ENCODE measurements around the gene UPB1. TPM values are rescaled to one million over a fixed set of nuclear protein-coding genes. Genes with fewer than 3 reads are reported as not detected.

The UPB1 gene
- polyA plus RNA-seq, 3 donors from 2014 or later, result not detected

DNA sequence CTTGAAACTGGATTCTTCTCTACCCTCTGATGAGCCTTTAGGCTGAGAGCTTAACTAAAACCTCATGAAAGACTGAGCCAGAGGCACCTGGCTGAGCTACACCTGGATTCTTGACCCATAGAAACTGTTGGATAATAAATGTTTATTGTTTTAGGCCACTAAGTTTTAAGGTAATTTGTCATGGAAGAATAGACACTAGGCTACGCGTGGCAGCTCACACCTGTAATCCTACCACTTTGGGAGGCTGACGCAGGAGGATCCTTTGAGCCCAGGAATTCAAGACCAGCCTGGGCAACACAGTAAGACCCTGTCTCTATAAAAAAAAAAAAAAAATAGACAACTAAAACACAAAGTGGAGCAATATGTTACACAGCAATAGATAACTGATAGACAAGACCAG lies 29.2 kb upstream of the UPB1 start:
- Mint-ChIP-seq H3K4me1 (no peaks in the 10 kb centered on the region), H3K36me3 (no peaks in the 10 kb centered on the region), H3K4me3 (no peak overlapping the region), H3K9me3 (no peaks in the 10 kb centered on the region), H3K27me3 (ENCODE audit: low read depth in 3 of 3) (peaks cover 0 to 3% (median 0%) of the 10 kb centered on the region in 3 donors), H3K27ac (no peak overlapping the region)
- no peak for DNase-seq

DNA sequence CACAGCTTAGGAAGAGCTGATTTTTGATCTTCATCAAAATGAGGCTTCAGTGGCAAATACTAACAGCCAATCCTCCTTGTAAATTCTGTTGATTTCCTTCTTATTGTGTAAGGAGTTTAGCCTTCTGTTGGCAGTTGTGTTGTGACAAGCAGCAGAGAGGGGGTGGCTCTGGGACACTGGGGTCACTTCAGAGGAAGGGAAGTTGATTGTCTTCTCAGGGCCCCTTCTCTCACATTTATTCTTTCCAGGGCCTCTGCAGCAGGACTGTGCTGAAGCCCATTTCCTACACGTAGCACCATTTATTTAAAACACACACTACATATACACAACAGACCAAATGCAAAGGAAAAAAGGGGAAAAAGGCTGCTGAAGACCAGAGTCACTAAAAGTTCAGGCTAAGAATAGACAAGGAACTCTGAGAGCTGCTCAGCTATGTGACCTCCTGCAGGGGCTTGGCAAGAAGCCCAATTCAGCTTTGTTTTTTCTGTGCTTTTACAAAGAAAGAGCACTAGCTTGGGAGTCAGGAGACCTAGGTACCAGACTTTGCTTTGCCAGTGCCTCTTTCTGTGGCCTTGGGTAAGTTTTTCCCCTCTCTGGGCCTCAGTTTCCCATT lies 28.3 kb upstream of the UPB1 start:
- Mint-ChIP-seq H3K36me3 (no peaks in the 10 kb centered on the region), H3K27me3 (ENCODE audit: low read depth in 3 of 3) (peaks cover 0 to 3% (median 3%) of the 10 kb centered on the region in 3 donors), H3K27ac (no peak overlapping the region), H3K4me1 (no peaks in the 10 kb centered on the region), H3K4me3 (no peak overlapping the region), H3K9me3 (no peaks in the 10 kb centered on the region)
- no peak for DNase-seq

DNA sequence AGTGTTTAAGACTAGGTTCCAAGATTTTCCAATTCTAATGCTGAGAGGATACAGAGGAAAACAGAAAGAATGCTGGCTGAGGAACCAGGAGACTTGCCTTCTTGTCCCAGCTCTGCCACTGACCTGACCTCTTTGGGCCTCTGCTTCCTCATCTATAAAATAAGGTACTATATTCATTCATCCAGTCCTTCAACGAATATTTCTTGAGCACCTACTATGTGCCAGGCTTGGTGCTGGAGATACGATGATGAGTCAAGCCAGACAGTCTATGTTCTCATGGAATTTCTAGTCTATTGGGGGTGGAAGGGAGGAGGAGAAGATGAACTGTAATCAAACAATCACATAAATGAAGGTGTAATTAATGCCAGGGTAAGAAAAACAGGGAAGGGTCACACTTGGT lies 27.8 kb upstream of the UPB1 start:
- Mint-ChIP-seq H3K27me3 (ENCODE audit: low read depth in 3 of 3) (peaks cover 0 to 3% (median 3%) of the 10 kb centered on the region in 3 donors), H3K9me3 (no peaks in the 10 kb centered on the region), H3K36me3 (no peaks in the 10 kb centered on the region), H3K4me3 (no peak overlapping the region), H3K27ac (no peak overlapping the region), H3K4me1 (no peaks in the 10 kb centered on the region)
- DNase-seq, result no peak

DNA sequence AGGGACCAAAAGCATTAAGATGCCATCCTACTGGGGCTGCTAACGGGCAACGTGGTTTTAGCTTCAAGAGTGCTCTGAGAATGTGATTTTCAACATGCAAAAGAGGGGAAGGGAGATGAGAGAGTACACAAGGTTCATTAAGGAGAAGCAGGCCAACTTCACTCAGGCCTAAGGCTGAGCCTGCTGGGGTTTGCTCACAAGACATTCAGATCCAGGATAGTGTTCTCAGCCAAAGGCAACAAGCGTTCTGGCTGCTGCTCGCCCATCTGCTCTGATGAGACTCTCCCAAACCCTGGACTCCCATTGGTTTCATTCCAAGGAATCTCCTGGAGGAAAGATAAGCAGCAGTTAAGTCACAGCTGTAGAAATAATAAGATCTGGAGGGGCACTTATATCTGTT lies 23.6 kb upstream of the UPB1 start:
- no peaks in the 10 kb centered on the region for H3K4me1 Mint-ChIP-seq
- H3K36me3 Mint-ChIP-seq, result no peaks in the 10 kb centered on the region
- no peak overlapping the region for H3K27ac Mint-ChIP-seq
- peaks cover 2 to 3% (median 3%) of the 10 kb centered on the region in 3 donors for H3K27me3 Mint-ChIP-seq (ENCODE audit: low read depth in 3 of 3)
- no peaks in the 10 kb centered on the region for H3K9me3 Mint-ChIP-seq
- no peak overlapping the region for H3K4me3 Mint-ChIP-seq
- DNase-seq, result no peak

DNA sequence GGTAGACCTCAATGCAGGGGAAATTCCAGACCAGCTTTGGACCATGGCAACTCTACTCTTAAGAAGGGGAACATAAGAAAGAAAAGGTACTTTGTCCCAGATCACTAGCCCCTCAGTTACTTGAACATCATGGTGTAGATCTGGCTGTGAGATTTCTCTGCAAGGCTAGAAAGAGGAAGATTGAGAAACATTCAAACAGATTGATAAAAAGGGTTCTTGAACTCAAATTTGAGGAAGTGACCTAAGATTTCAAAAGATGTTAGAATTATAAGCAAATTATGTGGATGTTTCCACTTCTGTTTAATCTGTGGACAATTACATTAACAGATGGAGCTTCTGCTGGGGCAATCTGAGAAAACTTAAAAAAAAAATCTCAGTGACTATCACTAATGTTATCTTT lies 21.8 kb upstream of the UPB1 start:
- H3K27ac Mint-ChIP-seq, result no peak overlapping the region
- no peaks in the 10 kb centered on the region for H3K9me3 Mint-ChIP-seq
- no peaks in the 10 kb centered on the region for H3K36me3 Mint-ChIP-seq
- H3K27me3 Mint-ChIP-seq (ENCODE audit: low read depth in 3 of 3), result peaks cover 3 to 4% (median 3%) of the 10 kb centered on the region in 3 donors
- DNase-seq, result no peak
- H3K4me3 Mint-ChIP-seq, result no peak overlapping the region
- no peaks in the 10 kb centered on the region for H3K4me1 Mint-ChIP-seq

DNA sequence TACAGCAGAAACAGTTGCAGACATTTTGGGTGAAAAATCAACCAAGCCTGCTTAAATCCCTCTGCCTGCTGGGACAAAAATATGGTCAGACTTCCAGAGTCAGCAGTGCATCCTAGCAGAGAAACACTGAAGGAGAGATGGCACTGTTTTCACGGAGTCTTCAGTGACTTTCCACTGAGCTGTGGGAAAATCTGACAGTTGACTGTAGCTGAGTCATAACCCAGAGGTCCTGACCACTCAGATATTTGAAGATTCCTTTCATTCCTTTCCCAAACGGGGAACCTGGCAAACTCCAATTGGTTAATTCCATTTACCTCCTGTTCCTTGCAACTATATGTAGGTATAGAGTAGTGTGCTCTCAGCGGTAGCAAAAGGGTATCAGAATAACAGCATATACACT lies 20.9 kb upstream of the UPB1 start:
- no peak overlapping the region for H3K27ac Mint-ChIP-seq
- no peaks in the 10 kb centered on the region for H3K9me3 Mint-ChIP-seq
- H3K4me1 Mint-ChIP-seq, result no peaks in the 10 kb centered on the region
- no peak for DNase-seq
- peaks cover 3 to 4% (median 3%) of the 10 kb centered on the region in 3 donors for H3K27me3 Mint-ChIP-seq (ENCODE audit: low read depth in 3 of 3)
- H3K4me3 Mint-ChIP-seq, result no peak overlapping the region
- H3K36me3 Mint-ChIP-seq, result no peaks in the 10 kb centered on the region

DNA sequence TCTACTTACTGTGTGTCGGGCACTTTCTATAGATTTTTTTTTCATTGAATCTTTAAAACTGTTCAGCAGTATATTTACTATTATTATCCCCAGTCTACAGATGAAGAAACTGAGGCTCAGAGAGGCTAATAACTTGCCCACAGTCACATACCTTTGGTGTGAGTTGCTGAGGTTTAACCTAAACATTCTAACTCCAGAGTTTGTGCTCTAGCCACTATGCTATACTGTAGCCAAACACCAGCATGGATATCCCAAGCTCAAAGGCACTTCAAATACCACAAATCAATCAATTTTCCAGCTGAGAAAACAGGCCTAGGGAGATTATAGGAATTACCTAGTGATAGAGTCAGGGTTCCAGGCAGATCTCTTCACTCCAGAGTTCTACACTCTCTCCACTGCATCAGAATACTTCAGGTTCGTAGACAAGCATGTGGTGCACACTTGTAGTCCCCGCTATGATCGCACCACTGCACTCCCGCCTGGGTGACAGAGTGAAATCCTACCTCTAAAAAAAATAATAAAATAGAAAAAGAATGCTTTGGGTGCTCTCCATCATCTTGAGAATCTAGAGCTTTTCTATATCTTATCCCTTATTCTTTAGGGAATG lies 20.4 kb upstream of the UPB1 start:
- peaks cover 1 to 4% (median 3%) of the 10 kb centered on the region in 3 donors for H3K27me3 Mint-ChIP-seq (ENCODE audit: low read depth in 3 of 3)
- H3K27ac Mint-ChIP-seq, result no peak overlapping the region
- no peak for DNase-seq
- H3K36me3 Mint-ChIP-seq, result no peaks in the 10 kb centered on the region
- H3K4me3 Mint-ChIP-seq, result no peak overlapping the region
- H3K4me1 Mint-ChIP-seq, result no peaks in the 10 kb centered on the region
- no peaks in the 10 kb centered on the region for H3K9me3 Mint-ChIP-seq

DNA sequence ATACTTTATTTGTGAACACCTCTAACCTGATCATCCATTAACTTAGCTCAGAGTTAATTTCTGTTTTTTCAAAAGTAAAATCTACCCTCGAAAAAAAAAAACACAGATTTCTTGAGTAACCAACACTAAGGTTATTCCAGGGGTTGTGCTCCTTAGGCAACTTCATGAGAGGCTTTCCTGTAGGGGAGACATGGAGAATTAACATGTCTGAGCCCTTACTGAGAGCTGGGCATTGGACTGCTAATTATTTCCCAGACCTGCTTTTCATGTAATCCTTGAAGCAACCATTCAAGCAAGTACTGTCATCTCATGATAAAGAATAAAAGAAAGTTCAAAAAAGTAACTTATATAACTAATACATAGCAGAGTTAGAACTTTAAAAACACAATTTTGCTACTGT lies 13.5 kb upstream of the UPB1 start:
- H3K4me3 Mint-ChIP-seq, result no peak overlapping the region
- H3K36me3 Mint-ChIP-seq, result no peaks in the 10 kb centered on the region
- DNase-seq, result no peak
- no peaks in the 10 kb centered on the region for H3K4me1 Mint-ChIP-seq
- H3K9me3 Mint-ChIP-seq, result no peaks in the 10 kb centered on the region
- H3K27ac Mint-ChIP-seq, result no peak overlapping the region
- H3K27me3 Mint-ChIP-seq (ENCODE audit: low read depth in 3 of 3), result peaks cover 0 to 2% (median 2%) of the 10 kb centered on the region in 3 donors

DNA sequence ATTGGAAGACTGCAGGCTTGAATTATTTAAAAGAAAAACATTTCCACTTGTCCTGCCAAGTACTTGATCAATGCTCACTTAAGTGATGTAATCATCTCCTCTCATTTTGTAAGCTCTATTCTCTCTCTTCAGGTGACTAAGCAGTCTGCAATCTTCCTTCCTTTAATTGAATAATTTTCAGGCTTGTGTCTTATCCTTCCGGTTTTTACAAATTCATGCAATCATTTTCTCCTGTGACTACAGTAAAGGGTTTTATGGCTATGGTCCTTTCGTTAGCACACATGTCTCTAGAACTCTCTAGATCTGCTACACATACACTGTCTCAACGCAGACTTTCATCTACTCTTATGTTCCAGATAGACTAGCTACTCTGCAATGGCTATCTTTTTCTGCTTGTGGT lies 12.6 kb upstream of the UPB1 start:
- Mint-ChIP-seq H3K4me3 (no peak overlapping the region), H3K36me3 (no peaks in the 10 kb centered on the region), H3K4me1 (no peaks in the 10 kb centered on the region), H3K9me3 (no peaks in the 10 kb centered on the region), H3K27me3 (ENCODE audit: low read depth in 3 of 3) (peaks cover 0 to 2% (median 0%) of the 10 kb centered on the region in 3 donors), H3K27ac (no peak overlapping the region)
- no peak for DNase-seq

DNA sequence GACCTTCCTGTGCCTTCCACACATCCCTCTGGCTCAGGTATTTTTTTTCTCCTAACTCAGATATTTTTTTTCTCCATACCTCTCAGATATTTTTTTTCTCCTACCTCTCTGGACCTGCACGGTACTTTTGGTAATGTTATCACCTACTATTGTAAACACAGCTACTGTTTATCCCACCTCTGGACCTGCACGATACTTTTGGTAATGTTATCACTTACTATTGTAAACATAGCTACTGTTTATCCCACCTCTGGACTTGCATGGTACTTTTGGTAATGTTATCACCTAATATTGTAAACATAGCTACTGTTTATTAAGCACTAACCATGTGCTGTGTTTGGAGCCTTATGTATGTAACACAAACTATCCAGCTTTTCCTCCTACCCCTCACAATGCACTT lies 12.1 kb upstream of the UPB1 start:
- no peaks in the 10 kb centered on the region for H3K36me3 Mint-ChIP-seq
- no peaks in the 10 kb centered on the region for H3K9me3 Mint-ChIP-seq
- DNase-seq, result no peak
- H3K4me3 Mint-ChIP-seq, result no peak overlapping the region
- H3K27me3 Mint-ChIP-seq (ENCODE audit: low read depth in 3 of 3), result peaks cover 0 to 2% (median 0%) of the 10 kb centered on the region in 3 donors
- no peaks in the 10 kb centered on the region for H3K4me1 Mint-ChIP-seq
- H3K27ac Mint-ChIP-seq, result no peak overlapping the region

DNA sequence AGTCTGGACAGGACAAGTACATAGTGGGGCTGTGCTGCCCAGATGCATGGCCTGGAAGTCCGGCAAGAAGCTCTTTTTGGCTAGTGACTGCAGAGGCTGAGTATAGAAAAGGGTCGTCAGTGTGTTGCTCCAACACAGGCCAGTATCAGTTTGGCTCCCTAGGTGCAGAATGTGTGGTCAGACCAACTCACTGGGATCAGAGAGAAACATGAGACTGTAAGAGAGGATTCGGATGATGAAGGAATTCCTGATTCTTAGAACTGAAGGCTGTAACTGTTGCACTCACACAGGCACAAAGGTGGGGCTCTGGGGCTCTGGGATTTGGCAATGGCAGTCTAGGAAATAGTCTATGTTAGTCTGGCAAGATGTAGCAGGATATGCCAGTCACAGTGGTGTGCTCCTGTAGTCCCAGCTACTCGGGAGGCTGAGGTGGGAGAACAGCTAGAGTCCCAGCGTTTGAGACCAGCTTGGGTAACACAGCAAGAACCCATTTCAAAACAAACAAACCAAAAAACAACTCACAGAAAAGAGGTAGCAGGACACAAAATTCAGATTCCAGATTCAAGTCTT lies 11.1 kb upstream of the UPB1 start:
- Mint-ChIP-seq H3K4me3 (no peak overlapping the region), H3K27me3 (ENCODE audit: low read depth in 3 of 3) (peaks cover 0 to 2% (median 0%) of the 10 kb centered on the region in 3 donors), H3K27ac (no peak overlapping the region), H3K9me3 (no peaks in the 10 kb centered on the region), H3K4me1 (no peaks in the 10 kb centered on the region), H3K36me3 (no peaks in the 10 kb centered on the region)
- DNase-seq, result no peak

DNA sequence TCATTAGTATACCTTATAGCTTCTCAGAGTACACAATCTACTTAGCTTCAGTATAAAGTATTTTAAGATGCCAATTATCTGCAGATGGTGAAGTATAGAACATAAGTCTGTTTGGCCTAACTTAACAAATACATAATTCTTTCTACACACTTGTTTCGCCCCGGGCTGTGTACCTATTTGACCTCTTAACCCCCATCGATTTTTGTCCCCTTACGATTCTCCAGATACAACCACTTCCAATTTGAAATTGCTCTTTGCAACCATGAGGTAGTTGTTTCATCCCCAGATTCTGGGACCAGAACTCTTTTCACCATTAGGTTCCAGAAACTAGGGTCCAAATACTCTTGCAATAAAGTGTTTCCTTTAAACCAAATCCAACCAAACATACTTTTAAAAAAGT lies 10.0 kb upstream of the UPB1 start:
- H3K27me3 Mint-ChIP-seq (ENCODE audit: low read depth in 3 of 3), result peaks cover 0 to 4% (median 0%) of the 10 kb centered on the region in 3 donors
- H3K36me3 Mint-ChIP-seq, result no peaks in the 10 kb centered on the region
- no peak overlapping the region for H3K4me3 Mint-ChIP-seq

DNA sequence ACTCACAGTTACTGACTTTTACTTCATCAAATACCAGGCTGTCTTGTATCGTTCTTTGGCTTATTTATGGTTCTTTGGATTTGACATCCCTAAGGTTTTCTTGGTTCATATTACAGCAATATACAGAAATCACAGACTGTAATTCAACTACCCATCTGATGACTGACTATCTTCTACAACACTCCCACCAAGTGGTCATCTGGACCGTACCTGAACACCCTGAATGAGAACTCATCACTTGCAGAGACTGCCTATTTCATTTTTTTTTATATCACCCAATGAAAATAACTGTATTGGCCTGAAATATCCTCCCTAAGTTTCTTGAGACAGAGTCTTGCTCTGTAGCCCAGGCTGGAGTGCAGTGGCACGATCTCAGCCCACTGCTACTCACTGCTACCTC lies 9.5 kb upstream of the UPB1 start:
- DNase-seq, result peak in 1 of 3 donors; percentile 3
- Mint-ChIP-seq H3K4me3 (no peak overlapping the region), H3K9me3 (no peaks in the 10 kb centered on the region), H3K36me3 (no peaks in the 10 kb centered on the region), H3K27me3 (ENCODE audit: low read depth in 3 of 3) (peaks cover 0 to 4% (median 3%) of the 10 kb centered on the region in 3 donors), H3K27ac (no peak overlapping the region), H3K4me1 (no peaks in the 10 kb centered on the region)

More for the DNA sequence above, 10.0 kb upstream of the UPB1 start:
- DNase-seq, result no peak
- H3K9me3 Mint-ChIP-seq, result no peaks in the 10 kb centered on the region
- H3K4me1 Mint-ChIP-seq, result no peaks in the 10 kb centered on the region
- no peak overlapping the region for H3K27ac Mint-ChIP-seq

DNA sequence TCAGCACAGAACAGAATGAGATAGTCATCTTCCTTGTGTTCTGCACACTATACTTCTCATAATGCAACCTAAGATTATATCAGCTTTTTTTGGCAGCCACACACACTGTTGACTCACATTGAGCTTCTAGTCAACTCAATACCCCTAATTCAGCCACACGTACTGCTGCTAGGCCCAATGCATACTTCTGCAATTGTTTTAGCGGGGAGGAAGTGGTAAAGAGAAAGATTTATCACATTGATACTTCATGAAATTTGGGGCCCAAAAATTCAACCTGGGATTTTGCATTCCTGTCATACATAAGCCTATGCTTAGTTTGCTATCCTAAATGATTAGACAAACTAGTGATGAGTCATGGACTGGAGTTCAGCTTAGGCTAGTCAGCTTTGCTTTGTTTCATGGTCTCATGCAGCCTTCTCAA lies 8.6 kb upstream of the UPB1 start:
- Mint-ChIP-seq H3K4me1 (no peaks in the 10 kb centered on the region), H3K27ac (no peak overlapping the region), H3K9me3 (no peaks in the 10 kb centered on the region), H3K4me3 (no peak overlapping the region), H3K27me3 (ENCODE audit: low read depth in 3 of 3) (peaks cover 0 to 4% (median 3%) of the 10 kb centered on the region in 3 donors), H3K36me3 (no peaks in the 10 kb centered on the region)
- DNase-seq, result no peak

DNA sequence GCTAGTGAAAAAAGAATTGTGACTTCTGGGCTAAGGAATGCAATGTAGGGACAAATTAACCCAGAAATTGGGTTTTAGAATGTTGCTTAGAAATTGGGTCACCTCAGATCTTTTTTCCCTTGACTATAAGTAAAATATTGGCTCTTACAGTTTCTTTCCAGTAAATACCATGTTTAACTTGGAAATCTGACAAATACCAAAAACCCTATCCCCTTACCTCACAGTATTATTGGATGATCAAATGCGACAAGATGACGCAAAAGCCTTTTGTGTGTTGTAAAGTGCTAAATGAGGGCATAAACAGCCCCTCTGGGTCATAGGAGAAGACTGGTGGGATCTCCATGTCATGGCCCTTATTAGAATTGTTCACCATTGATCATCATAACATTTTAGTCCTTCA lies 6.1 kb upstream of the UPB1 start:
- Mint-ChIP-seq H3K27me3 (ENCODE audit: low read depth in 3 of 3) (peaks cover 0 to 18% (median 14%) of the 10 kb centered on the region in 3 donors), H3K36me3 (peaks cover 0 to 6% (median 0%) of the 10 kb centered on the region in 3 donors), H3K4me3 (no peak overlapping the region), H3K4me1 (no peaks in the 10 kb centered on the region), H3K27ac (no peak overlapping the region), H3K9me3 (no peaks in the 10 kb centered on the region)
- DNase-seq, result no peak

All from immature natural killer cell (primary cell).